AG04450 (cell line): ENCODE data around the gene TNFAIP6. TPM values are rescaled to one million over a fixed set of nuclear protein-coding genes. Genes with fewer than 3 reads are reported as not detected.

Experiments used
- CTCF ChIA-PET: fragments of 300-600, 350-600 bp; formaldehyde crosslinking; extraction: SDS; loops from one replicate; lab custom pipeline; 2022; ENCODE audit warnings: antibody characterized with exemption, inconsistent platforms; lab: Charles Lee
- POLR2A ChIA-PET: fragments of 350-600 bp; formaldehyde crosslinking; extraction: SDS; loops from one replicate; lab custom pipeline; 2021; ENCODE audit warnings: antibody characterized with exemption, inconsistent platforms; lab: Yijun Ruan, JAX
- DNase-seq: peaks from one replicate; pipeline ENCODE4 v3.0.0-alpha.2; 2011; ENCODE audit warnings: low read depth, low spot score
- H3K27ac ChIP-seq: one replicate; pipeline ENCODE4 v1.5.1; 2012; ENCODE audit warnings: low read depth, low read length, control low read depth
- H3K27me3 ChIP-seq: one replicate; pipeline ENCODE4 v1.6.0; 2012; ENCODE audit warnings: low read length; ENCODE audit not compliant: control insufficient read depth, insufficient read depth
- H3K4me3 ChIP-seq: 2 replicates; pipeline ENCODE4 v1.5.1; 2011; ENCODE audit warnings: mild to moderate bottlenecking, low read depth, low read length, control low read depth
- H3K9me3 ChIP-seq: 2 replicates; pipeline ENCODE4 v1.5.1; 2012; ENCODE audit warnings: low read length; ENCODE audit not compliant: control insufficient read depth, insufficient read depth
- polyA plus RNA-seq: library from polyadenylated mRNA; depleted of rRNA; stranded (reverse); fragments of >200 nt; gene quantifications from 2 replicates; pipeline ENCODE4 v1.2.3, GENCODE V29; 2011
- TF ChIP-seq, protein P1 (sequence below): IDR thresholded peaks from 2 replicates; pipeline ENCODE4 v1.5.1; 2011; ENCODE audit warnings: low read depth, low read length, control low read depth, inconsistent platforms

TNFAIP6 gene
- polyA plus RNA-seq, 1 experiment: 24.6 TPM

DNA sequence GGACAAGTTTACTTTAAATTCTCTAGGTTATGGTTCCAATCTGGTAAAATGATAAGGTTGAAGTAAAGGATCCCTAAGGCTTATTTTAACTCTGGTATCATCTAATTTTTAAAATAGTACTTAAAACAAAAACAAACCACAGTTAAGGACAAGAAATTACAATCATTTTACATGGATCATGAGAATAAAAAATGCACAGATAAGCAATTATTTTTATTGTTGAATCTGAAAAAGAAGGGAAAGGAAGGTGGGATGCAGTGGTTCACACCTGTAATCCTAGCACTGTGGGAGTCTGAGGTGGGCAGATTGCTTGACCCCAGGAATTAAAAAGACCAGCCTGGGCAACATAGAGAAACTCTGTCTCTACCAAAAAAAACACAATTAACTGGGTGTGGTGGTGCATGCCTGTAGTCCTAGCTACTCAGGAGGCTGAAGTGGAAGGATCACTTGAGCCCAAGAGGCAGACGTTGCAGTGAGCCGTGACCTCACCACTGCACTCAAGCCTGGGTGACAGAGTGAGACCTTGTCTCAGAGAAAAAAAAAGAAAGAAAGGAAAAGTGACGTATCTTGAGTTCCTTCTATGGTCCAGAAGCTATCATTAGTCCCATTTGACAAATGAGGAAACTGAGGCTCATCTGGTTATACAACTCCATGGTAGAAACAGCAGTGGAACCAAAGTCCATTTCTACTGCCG is 2.5 kb downstream of the TNFAIP6 start:
- no peak for DNase-seq
- POLR2A ChIA-PET: interaction anchor here (0.7 kb wide), 1 partner anchor 49 kb away, joined by 5 read pairs; no protein-coding TSS in a partner anchor
- Histone ChIP-seq H3K27me3 (no peaks in the 10 kb centered on the region), H3K4me3 (no peak overlapping the region), H3K9me3 (no peaks in the 10 kb centered on the region), H3K27ac (no peak overlapping the region)
- CTCF ChIA-PET: interaction anchor here (0.7 kb wide), 1 partner anchor 76 kb away, joined by 4 read pairs; no protein-coding TSS in a partner anchor
- TF ChIP-seq, protein P1, sequence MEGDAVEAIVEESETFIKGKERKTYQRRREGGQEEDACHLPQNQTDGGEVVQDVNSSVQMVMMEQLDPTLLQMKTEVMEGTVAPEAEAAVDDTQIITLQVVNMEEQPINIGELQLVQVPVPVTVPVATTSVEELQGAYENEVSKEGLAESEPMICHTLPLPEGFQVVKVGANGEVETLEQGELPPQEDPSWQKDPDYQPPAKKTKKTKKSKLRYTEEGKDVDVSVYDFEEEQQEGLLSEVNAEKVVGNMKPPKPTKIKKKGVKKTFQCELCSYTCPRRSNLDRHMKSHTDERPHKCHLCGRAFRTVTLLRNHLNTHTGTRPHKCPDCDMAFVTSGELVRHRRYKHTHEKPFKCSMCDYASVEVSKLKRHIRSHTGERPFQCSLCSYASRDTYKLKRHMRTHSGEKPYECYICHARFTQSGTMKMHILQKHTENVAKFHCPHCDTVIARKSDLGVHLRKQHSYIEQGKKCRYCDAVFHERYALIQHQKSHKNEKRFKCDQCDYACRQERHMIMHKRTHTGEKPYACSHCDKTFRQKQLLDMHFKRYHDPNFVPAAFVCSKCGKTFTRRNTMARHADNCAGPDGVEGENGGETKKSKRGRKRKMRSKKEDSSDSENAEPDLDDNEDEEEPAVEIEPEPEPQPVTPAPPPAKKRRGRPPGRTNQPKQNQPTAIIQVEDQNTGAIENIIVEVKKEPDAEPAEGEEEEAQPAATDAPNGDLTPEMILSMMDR: no peak

GRCh38 chr2:151361674-151362370 is 4.4 kb downstream of the TNFAIP6 start:
- Histone ChIP-seq H3K27ac (no peak overlapping the region), H3K4me3 (no peak overlapping the region), H3K27me3 (no peaks in the 10 kb centered on the region), H3K9me3 (no peaks in the 10 kb centered on the region)
- ChIA-PET POLR2A (interaction anchor here (0.6 kb wide), 1 partner anchor 25 kb away, joined by 3 read pairs; no protein-coding TSS in a partner anchor), CTCF (interaction anchor here (0.6 kb wide), 1 partner anchor 47 kb away, joined by 3 read pairs; no protein-coding TSS in a partner anchor)
- no peak for DNase-seq
- TF ChIP-seq, protein P1: no peak

DNA sequence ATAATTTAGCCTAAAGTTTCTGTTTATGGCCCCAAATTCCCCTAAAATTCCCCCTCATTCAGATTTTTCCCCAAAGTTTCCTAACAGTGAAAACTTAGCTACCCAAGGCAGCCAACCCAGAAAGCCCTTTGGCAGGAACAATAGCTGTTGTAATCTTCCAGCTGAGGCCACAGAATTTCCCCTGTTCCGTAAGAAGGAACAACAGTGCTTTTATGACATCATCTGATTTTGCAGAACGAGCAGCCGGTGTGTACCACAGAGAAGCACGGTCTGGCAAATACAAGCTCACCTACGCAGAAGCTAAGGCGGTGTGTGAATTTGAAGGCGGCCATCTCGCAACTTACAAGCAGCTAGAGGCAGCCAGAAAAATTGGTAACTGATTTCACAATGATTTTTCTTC is 6.3 kb downstream of the TNFAIP6 start:
- DNase-seq: no peak
- H3K4me3 ChIP-seq: no peak overlapping the region
- CTCF ChIA-PET: no interaction called here
- no peaks in the 10 kb centered on the region for H3K27me3 ChIP-seq
- H3K27ac ChIP-seq: no peak overlapping the region
- POLR2A ChIA-PET: no interaction called here
- TF ChIP-seq, protein P1: no peak
- no peaks in the 10 kb centered on the region for H3K9me3 ChIP-seq

- TF ChIP-seq, protein P1: no peak
- Histone ChIP-seq H3K9me3 (no peaks in the 10 kb centered on the region), H3K27me3 (no peaks in the 10 kb centered on the region), H3K27ac (no peak overlapping the region), H3K4me3 (no peak overlapping the region)
- no peak for DNase-seq
- ChIA-PET POLR2A (interaction anchor here (0.6 kb wide), 2 partner anchors 110 to 437 kb away, joined by 3 to 5 read pairs; no protein-coding TSS in a partner anchor), CTCF (interaction anchor here (0.9 to 2.1 kb wide), 2 partner anchors 30 to 129 kb away, joined by 3 to 7 read pairs; no protein-coding TSS in a partner anchor)
Measured at GRCh38 chr2:151367571-151367970, 10.2 kb downstream of the TNFAIP6 start.
